IMR-90 (cell line): Measurements from ENCODE around the gene BAZ2A. TPM values are rescaled to one million over a fixed set of nuclear protein-coding genes. Genes with fewer than 3 reads are reported as not detected.

Source experiments
- ATAC-seq: fragments of 200-7000 bp; cut with Tn5 transposase; 2 replicates; pipeline ENCODE4 v1.9.1; 2020; ENCODE audit warnings: low read depth, mild to moderate bottlenecking, moderate library complexity
- BruUV-seq: library from RNA; stranded (reverse); fragments of 400-500 nt; replicated peaks from 2 replicates; lab custom pipeline; 2021; lab: Mats Ljungman, UMichigan
- CTCF ChIA-PET: fragments of 300-600 bp; formaldehyde crosslinking; extraction: SDS; loops from one replicate; lab custom pipeline; 2021; ENCODE audit warnings: antibody characterized with exemption; lab: Yijun Ruan, JAX
- POLR2A ChIA-PET: fragments of 300-600 bp; sonication (Branson Sonifier 250); formaldehyde crosslinking; loops from one replicate; lab custom pipeline; 2022; ENCODE audit warnings: antibody characterized with exemption; ENCODE audit not compliant: unreplicated experiment; lab: Charles Lee
- DNase-seq: peaks from one replicate; pipeline ENCODE4 v3.0.0; 2013
- H2AFZ ChIP-seq: replicated peaks from 2 replicates; pipeline ENCODE3; 2013; ENCODE audit warnings: low read length, mild to moderate bottlenecking; ENCODE audit not compliant: poor library complexity
- H2AK5ac ChIP-seq: 2 replicates; pipeline ENCODE4 v1.6.1; 2013; ENCODE audit warnings: low read depth, low read length, inconsistent platforms
- H2AK9ac ChIP-seq: replicated peaks from 2 replicates; pipeline ENCODE3; 2013; ENCODE audit warnings: mild to moderate bottlenecking, low read depth, low read length, moderate library complexity; ENCODE audit not compliant: poor library complexity
- H2BK120ac ChIP-seq: 2 replicates; pipeline ENCODE4 v1.6.1; 2013; ENCODE audit warnings: low read depth, low read length, inconsistent platforms
- H2BK15ac ChIP-seq: 3 replicates; pipeline ENCODE4 v1.6.1; 2013; ENCODE audit warnings: low read depth, low read length, inconsistent platforms
- H2BK20ac ChIP-seq: 2 replicates; pipeline ENCODE4 v1.6.1; 2013; ENCODE audit warnings: low read depth, mild to moderate bottlenecking, inconsistent platforms, low read length, moderate library complexity
- H2BK5ac ChIP-seq: 2 replicates; pipeline ENCODE4 v1.6.1; 2013; ENCODE audit warnings: mild to moderate bottlenecking, low read depth, low read length, inconsistent platforms; ENCODE audit not compliant: poor library complexity, severe bottlenecking
- H3K14ac ChIP-seq: replicated peaks from 2 replicates; pipeline ENCODE4 v1.6.1; 2013; ENCODE audit warnings: low read depth, low read length, inconsistent platforms
- H3K18ac ChIP-seq: 2 replicates; pipeline ENCODE4 v1.6.1; 2013; ENCODE audit warnings: low read depth, low read length, control low read depth
- H3K23ac ChIP-seq: 2 replicates; pipeline ENCODE4 v1.6.1; 2013; ENCODE audit warnings: low read depth, low read length, inconsistent platforms
- H3K27ac ChIP-seq: 2 replicates; pipeline ENCODE4 v1.5.1; 2013; ENCODE audit warnings: mild to moderate bottlenecking, control low read depth, low read length; ENCODE audit not compliant: insufficient read depth
- H3K27me3 ChIP-seq: 2 replicates; pipeline ENCODE4 v1.6.1; 2013; ENCODE audit warnings: low read length; ENCODE audit not compliant: control insufficient read depth, insufficient read depth
- H3K36me3 ChIP-seq: 2 replicates; pipeline ENCODE4 v1.6.1; 2013; ENCODE audit warnings: low read length, mixed read lengths; ENCODE audit not compliant: control insufficient read depth, insufficient read depth
- H3K4ac ChIP-seq: 2 replicates; pipeline ENCODE4 v1.6.1; 2013; ENCODE audit warnings: low read depth, low read length, inconsistent platforms
- H3K4me1 ChIP-seq: 2 replicates; pipeline ENCODE4 v1.6.1; 2013; ENCODE audit warnings: low read length, mixed read lengths; ENCODE audit not compliant: control insufficient read depth, insufficient read depth
- H3K4me2 ChIP-seq: 2 replicates; pipeline ENCODE4 v1.6.1; 2013; ENCODE audit warnings: low read depth, mild to moderate bottlenecking, control low read depth, low read length, moderate library complexity
- H3K4me3 ChIP-seq: 2 replicates; pipeline ENCODE4 v1.5.1; 2013; ENCODE audit warnings: low read depth, mild to moderate bottlenecking, control low read depth, low read length, moderate library complexity; ENCODE audit not compliant: insufficient read depth
- H3K56ac ChIP-seq: 2 replicates; pipeline ENCODE4 v1.6.1; 2013; ENCODE audit warnings: low read length, inconsistent platforms; ENCODE audit not compliant: insufficient read depth; ENCODE audit errors: extremely low read depth
- H3K79me1 ChIP-seq, 2 experiments: 2 replicates each; pipeline ENCODE4 v1.6.1; 2013; ENCODE audit warnings: low read length in 2 of 2, inconsistent platforms in 1 of 2, low read depth in 1 of 2
- H3K9ac ChIP-seq: 2 replicates; pipeline ENCODE4 v1.6.1; 2013; ENCODE audit warnings: low read depth, low read length, control low read depth
- H3K9me1 ChIP-seq: 2 replicates; pipeline ENCODE4 v1.6.1; 2013; ENCODE audit warnings: low read length, inconsistent platforms; ENCODE audit not compliant: insufficient read depth
- H3K9me3 ChIP-seq: 2 replicates; pipeline ENCODE4 v1.6.1; 2013; ENCODE audit warnings: low read length; ENCODE audit not compliant: control insufficient read depth, insufficient read depth
- H4K20me1 ChIP-seq: 2 replicates; pipeline ENCODE4 v1.6.1; 2013; ENCODE audit warnings: low read length, inconsistent platforms; ENCODE audit not compliant: insufficient read depth
- H4K5ac ChIP-seq: 2 replicates; pipeline ENCODE4 v1.6.1; 2013; ENCODE audit warnings: mild to moderate bottlenecking, low read depth, low read length, control low read depth
- H4K8ac ChIP-seq, 2 experiments: 2 replicates each; pipeline ENCODE4 v1.6.1; 2013; ENCODE audit warnings: low read depth in 2 of 2, low read length in 2 of 2, control low read depth in 1 of 2, inconsistent platforms in 1 of 2
- H4K91ac ChIP-seq: 2 replicates; pipeline ENCODE4 v1.6.1; 2013; ENCODE audit warnings: low read depth, low read length, inconsistent platforms; ENCODE audit not compliant: insufficient read depth
- CEBPB ChIP-seq: IDR thresholded peaks from 2 replicates; pipeline ENCODE4 v1.6.1; 2012; ENCODE audit warnings: low read depth, low read length, improper control_type of control experiment
- CTCF ChIP-seq: conservative IDR thresholded peaks from 2 replicates; pipeline ENCODE4 v1.5.1; 2012; ENCODE audit warnings: mild to moderate bottlenecking, low read depth, low read length, improper control_type of control experiment
- MAFK ChIP-seq: IDR thresholded peaks from 2 replicates; pipeline ENCODE4 v1.6.1; 2012; ENCODE audit warnings: low read depth, low read length, improper control_type of control experiment
- MAZ ChIP-seq: IDR thresholded peaks from 2 replicates; pipeline ENCODE4 v1.6.1; 2012; ENCODE audit warnings: low read depth, mild to moderate bottlenecking, low read length, improper control_type of control experiment, moderate library complexity, borderline replicate concordance
- MXI1 ChIP-seq: IDR thresholded peaks from 2 replicates; pipeline ENCODE4 v1.6.1; 2012; ENCODE audit warnings: low read depth, mild to moderate bottlenecking, low read length, moderate library complexity, borderline replicate concordance
- POLR2A ChIP-seq: IDR thresholded peaks from 2 replicates; pipeline ENCODE4 v1.6.1; 2012; ENCODE audit warnings: mild to moderate bottlenecking, low read depth, low read length
- RAD21 ChIP-seq: IDR thresholded peaks from 2 replicates; pipeline ENCODE4 v1.6.1; 2012; ENCODE audit warnings: low read length, improper control_type of control experiment
- SMC3 ChIP-seq: fragments of 150-350 bp; IDR thresholded peaks from 2 replicates; pipeline ENCODE4 v1.6.1; 2016; ENCODE audit warnings: low read depth, mild to moderate bottlenecking, antibody characterized with exemption, low read length, moderate library complexity
- WGBS, 2 experiments: methylation state at CpG; one replicate each; pipeline versions ENCODE4 v1.1.5 to v1.1.7; 2013; ENCODE audit warnings: missing lambda C conversion rate in 2 of 2; ENCODE audit not compliant: insufficient read length in 1 of 2; ENCODE audit errors: extremely low coverage in 2 of 2; 5-methylcytosine and 5-hydroxymethylcytosine counted together
- dilution Hi-C: fragments of 300-500 bp; cut with HindIII; formaldehyde crosslinking; loops from one replicate; pipeline ENCODE4 v1.14.3; 2018; ENCODE audit warnings: low sequenced_read_pairs; ENCODE audit not compliant: unreplicated experiment
- in situ Hi-C: fragments of 300-500 bp; cut with MboI; formaldehyde crosslinking; loops from 3 replicates; pipeline ENCODE4 v1.14.3; 2019; ENCODE audit warnings: low sequenced_read_pairs, inconsistent platforms, mixed read lengths
- intact Hi-C: fragments of 100-400 bp; cut with micrococcal nuclease; formaldehyde crosslinking; loops from 2 replicates; pipeline ENCODE4 v1.10.0; 2022
- polyA plus RNA-seq, 3 experiments: library from polyadenylated mRNA; depleted of rRNA; stranded (reverse); fragments of >200 nt; gene quantifications; 2 replicates each; pipeline ENCODE4 v1.2.3, GENCODE V29; 2012; ENCODE audit warnings: low replicate concordance in 1 of 3
- total RNA-seq: library from RNA; depleted of rRNA; stranded (reverse); fragments of >200 nt; gene quantifications from 2 replicates; pipeline ENCODE4 v1.2.3, GENCODE V29; 2012
- TF ChIP-seq, protein P1 (sequence below): fragments of 150-350 bp; IDR thresholded peaks from 2 replicates; pipeline ENCODE4 v1.6.1; 2016; ENCODE audit warnings: low read depth, mild to moderate bottlenecking, low read length, moderate library complexity, borderline replicate concordance
- TF ChIP-seq, protein P2 (sequence below): fragments of 150-350 bp; IDR thresholded peaks from 2 replicates; pipeline ENCODE4 v1.6.1; 2017; ENCODE audit warnings: mild to moderate bottlenecking, antibody characterized with exemption, low read length, low read depth

The BAZ2A gene
- total and polyA plus RNA-seq, 2 of the 4 experiments (the other 2 are of a cell fraction), result 15.4 to 42.8 TPM

- intact Hi-C loops (loop anchor here (10.0 kb wide), 1 partner anchor 364 kb away; the partner anchor contains the start of gene ZBTB39), in situ Hi-C loops (no loop called here), dilution Hi-C loops (no loop called here)
- no peak overlapping the region for H3K18ac ChIP-seq
- no peak overlapping the region for H3K27ac ChIP-seq
- no peak overlapping the region for H4K8ac ChIP-seq
- no peak for DNase-seq
- ChIA-PET POLR2A (no interaction called here), CTCF (interaction anchor here (0.6 kb wide), 1 partner anchor 41 kb away, joined by 3 read pairs; no protein-coding TSS in a partner anchor)
- H3K4me1 ChIP-seq, result no peaks in the 10 kb centered on the region
- H3K4me3 ChIP-seq, result no peak overlapping the region
- peaks cover 14 to 29% of the 10 kb centered on the region in 2 experiments; a peak in 3 of 4 replicates for H3K79me1 ChIP-seq
- H3K27me3 ChIP-seq, result no peaks in the 10 kb centered on the region
- no peak overlapping the region for H2AFZ ChIP-seq
- H3K4me2 ChIP-seq, result no peak overlapping the region
- H2BK20ac ChIP-seq, result no peak overlapping the region
- no peak overlapping the region for H3K23ac ChIP-seq
- H2AK5ac ChIP-seq, result no peak overlapping the region
- H4K20me1 ChIP-seq, result peaks cover 43% of the 10 kb centered on the region
- H3K4ac ChIP-seq, result no peak overlapping the region
- no peak overlapping the region for H3K56ac ChIP-seq
- no peak overlapping the region for H4K5ac ChIP-seq
- BruUV-seq, result no TSS peak
- H2AK9ac ChIP-seq, result no peak overlapping the region
- no peak for TF ChIP-seq CEBPB
- TF ChIP-seq, protein P1, sequence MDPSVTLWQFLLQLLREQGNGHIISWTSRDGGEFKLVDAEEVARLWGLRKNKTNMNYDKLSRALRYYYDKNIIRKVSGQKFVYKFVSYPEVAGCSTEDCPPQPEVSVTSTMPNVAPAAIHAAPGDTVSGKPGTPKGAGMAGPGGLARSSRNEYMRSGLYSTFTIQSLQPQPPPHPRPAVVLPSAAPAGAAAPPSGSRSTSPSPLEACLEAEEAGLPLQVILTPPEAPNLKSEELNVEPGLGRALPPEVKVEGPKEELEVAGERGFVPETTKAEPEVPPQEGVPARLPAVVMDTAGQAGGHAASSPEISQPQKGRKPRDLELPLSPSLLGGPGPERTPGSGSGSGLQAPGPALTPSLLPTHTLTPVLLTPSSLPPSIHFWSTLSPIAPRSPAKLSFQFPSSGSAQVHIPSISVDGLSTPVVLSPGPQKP, result no peak
- TF ChIP-seq MXI1, result no peak
- TF ChIP-seq MAZ, result no peak
- TF ChIP-seq, protein P2, sequence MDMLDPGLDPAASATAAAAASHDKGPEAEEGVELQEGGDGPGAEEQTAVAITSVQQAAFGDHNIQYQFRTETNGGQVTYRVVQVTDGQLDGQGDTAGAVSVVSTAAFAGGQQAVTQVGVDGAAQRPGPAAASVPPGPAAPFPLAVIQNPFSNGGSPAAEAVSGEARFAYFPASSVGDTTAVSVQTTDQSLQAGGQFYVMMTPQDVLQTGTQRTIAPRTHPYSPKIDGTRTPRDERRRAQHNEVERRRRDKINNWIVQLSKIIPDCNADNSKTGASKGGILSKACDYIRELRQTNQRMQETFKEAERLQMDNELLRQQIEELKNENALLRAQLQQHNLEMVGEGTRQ, result no peak
- TF ChIP-seq POLR2A, result no peak
- no peak for TF ChIP-seq SMC3
- TF ChIP-seq CTCF, result no peak
- no peak for TF ChIP-seq RAD21
- no peak for TF ChIP-seq MAFK
- no peak overlapping the region for H3K14ac ChIP-seq
- H4K91ac ChIP-seq, result no peak overlapping the region
- no peak overlapping the region for H2BK120ac ChIP-seq
- ATAC-seq, result no peak
- no peak overlapping the region for H3K9ac ChIP-seq
- no CpG with 5 or more reads among the region's 6 CpGs for WGBS, 2 experiments
- no peak overlapping the region for H2BK5ac ChIP-seq
- H2BK15ac ChIP-seq, result no peak overlapping the region
- no peaks in the 10 kb centered on the region for H3K9me3 ChIP-seq
- peaks cover 48% of the 10 kb centered on the region for H3K36me3 ChIP-seq
- H3K9me1 ChIP-seq, result no peaks in the 10 kb centered on the region; the same call in 1 of the 2 replicates
Observed at GRCh38 chr12:56641219-56641618, 11.1 kb upstream of the BAZ2A start.
